ENCODE data around the gene GPRIN1. TPM values are rescaled to one million over a fixed set of nuclear protein-coding genes. Genes with fewer than 3 reads are reported as not detected.

The GPRIN1 gene
- total RNA-seq, 1 donor from 2014 or later = 1.4 TPM

DNA sequence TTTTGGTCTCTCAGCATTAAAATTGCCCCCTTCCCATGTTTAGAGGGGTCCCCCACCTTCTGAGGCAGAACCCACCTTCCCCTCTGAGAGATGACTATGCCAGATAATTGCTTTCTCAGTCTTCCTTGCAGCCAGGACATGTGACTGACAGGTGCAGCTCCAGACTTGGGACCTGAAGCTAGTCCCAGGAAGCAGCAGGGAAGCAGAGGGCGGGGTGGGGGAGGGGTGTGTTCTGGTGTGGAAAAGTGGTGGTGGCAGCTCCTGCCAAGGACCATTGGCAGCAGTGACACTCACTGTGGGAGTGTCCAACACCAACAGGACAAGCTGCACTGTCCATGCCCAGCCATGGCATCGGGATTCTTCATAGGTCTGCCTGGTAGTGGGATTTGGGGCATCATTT is 22.8 kb upstream of the GPRIN1 start:
- Histone ChIP-seq H3K27ac (no peak overlapping the region), H3K27me3 (peaks cover 70% of the 10 kb centered on the region), H3K9me3 (no peaks in the 10 kb centered on the region), H3K36me3 (no peaks in the 10 kb centered on the region), H3K4me3 (no peak overlapping the region), H3K4me1 (peaks cover 6% of the 10 kb centered on the region)
- TF ChIP-seq, protein P1, sequence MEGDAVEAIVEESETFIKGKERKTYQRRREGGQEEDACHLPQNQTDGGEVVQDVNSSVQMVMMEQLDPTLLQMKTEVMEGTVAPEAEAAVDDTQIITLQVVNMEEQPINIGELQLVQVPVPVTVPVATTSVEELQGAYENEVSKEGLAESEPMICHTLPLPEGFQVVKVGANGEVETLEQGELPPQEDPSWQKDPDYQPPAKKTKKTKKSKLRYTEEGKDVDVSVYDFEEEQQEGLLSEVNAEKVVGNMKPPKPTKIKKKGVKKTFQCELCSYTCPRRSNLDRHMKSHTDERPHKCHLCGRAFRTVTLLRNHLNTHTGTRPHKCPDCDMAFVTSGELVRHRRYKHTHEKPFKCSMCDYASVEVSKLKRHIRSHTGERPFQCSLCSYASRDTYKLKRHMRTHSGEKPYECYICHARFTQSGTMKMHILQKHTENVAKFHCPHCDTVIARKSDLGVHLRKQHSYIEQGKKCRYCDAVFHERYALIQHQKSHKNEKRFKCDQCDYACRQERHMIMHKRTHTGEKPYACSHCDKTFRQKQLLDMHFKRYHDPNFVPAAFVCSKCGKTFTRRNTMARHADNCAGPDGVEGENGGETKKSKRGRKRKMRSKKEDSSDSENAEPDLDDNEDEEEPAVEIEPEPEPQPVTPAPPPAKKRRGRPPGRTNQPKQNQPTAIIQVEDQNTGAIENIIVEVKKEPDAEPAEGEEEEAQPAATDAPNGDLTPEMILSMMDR (IDR thresholded peaks at IDR 0.05) = no peak
- ATAC-seq = no peak
- DNase-seq = no peak
- intact Hi-C loops (cut with DNase I) = no loop called here

GRCh38 chr5:176631383-176632200 is 21.6 kb upstream of the GPRIN1 start:
- H3K36me3 ChIP-seq = no peaks in the 10 kb centered on the region
- no peak overlapping the region for H3K4me3 ChIP-seq
- peaks cover 81% of the 10 kb centered on the region for H3K27me3 ChIP-seq
- H3K9me3 ChIP-seq = no peaks in the 10 kb centered on the region
- intact Hi-C loops (cut with DNase I) = no loop called here
- H3K27ac ChIP-seq = no peak overlapping the region
- TF ChIP-seq, protein P1 (IDR thresholded peaks at IDR 0.05) = no peak
- DNase-seq (no peak), ATAC-seq (no peak)
- H3K4me1 ChIP-seq = peaks cover 6% of the 10 kb centered on the region

DNA sequence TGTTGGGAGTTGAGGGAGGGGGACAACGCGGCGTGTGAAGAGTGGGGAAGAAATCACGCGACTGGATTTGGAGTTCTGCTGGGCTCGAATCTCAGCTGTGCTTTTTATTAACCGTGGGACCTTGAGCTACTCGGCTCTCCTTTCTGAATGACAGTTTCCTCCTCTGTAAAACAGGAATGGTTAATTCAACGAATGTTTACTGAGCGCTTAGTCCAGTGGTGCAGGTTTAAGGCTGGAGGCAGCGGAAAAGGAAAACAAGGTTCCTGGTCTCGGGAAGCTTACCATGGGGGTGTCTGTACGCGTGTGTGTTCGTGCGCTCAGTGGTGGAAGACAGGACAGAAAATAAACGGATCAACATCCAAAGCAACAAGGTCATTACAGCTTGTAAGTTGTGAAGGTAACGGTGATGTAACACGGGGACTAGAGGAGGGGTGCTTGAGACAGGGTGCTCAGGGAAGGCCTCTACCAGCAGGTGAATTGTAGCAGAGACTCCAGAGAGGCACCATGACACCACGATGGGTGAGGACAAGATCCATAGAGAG is 20.8 kb upstream of the GPRIN1 start:
- H3K27me3 ChIP-seq = peaks cover 88% of the 10 kb centered on the region
- DNase-seq = no peak
- peaks cover 6% of the 10 kb centered on the region for H3K4me1 ChIP-seq
- intact Hi-C loops (cut with DNase I) = no loop called here
- TF ChIP-seq, protein P1 (IDR thresholded peaks at IDR 0.05) = no peak
- no peak overlapping the region for H3K27ac ChIP-seq
- no peak for ATAC-seq
- no peaks in the 10 kb centered on the region for H3K36me3 ChIP-seq
- H3K9me3 ChIP-seq = no peaks in the 10 kb centered on the region
- H3K4me3 ChIP-seq = peak overlapping the region; percentile 34

DNA sequence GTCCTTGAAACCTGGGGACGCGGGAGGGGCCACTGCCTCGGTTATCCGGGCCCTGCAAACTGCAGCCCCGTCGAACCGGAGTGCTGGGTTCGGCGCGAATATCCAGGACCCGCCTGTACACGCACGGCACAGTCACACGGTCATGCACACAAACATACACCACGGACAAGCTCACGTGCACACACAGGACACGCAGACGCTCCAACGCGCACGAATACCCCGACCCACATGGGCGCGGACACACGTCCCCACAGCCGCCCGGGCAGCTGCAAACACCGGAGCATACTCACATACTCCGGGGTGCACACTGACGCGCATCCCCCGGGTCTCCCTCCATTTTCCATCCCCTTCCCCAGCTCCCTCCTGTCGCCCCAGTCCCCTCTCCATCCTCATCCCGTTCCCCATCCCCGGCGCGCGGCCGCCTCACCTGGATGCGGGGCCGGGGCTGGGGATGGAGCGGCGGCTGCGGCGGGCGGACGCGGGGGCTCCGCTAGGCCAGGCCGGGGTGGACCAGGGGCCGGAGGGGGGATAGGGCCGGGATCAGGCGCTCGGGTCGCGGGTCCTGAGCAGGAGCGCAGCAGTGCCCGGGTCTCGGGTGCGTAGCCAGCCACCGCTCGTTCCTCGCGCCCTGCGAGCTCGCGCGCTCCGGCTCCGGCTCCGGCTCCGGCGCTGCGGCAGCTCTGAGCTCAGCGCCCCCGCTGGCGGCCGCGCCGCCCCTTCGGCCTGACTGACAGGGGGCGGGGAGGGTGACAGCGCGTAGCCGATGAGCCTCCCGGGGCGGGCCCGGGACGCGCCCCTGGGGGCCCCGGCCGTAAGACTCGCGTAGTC is 20.1 kb upstream of the GPRIN1 start, which contains the start of the genes EIF4E1B and SNCB:
EIF4E1B (plus strand) TSS at position 823 of the 828 bp plus-strand sequence. CDS start 12,113 bp downstream, outside the sequence.
SNCB (minus strand) TSS at position 682 of the 828 bp plus-strand sequence. CDS start 880 bp downstream, outside the sequence.
- H3K4me1 ChIP-seq = peaks cover 6% of the 10 kb centered on the region
- no peak within 1 kb of the TSS for H3K27ac ChIP-seq
- ATAC-seq (peak; percentile 48), DNase-seq (no peak)
- intact Hi-C loops (cut with DNase I) = no loop called here
- H3K36me3 ChIP-seq = no peaks in the 10 kb centered on the region
- TF ChIP-seq, protein P1 (IDR thresholded peaks at IDR 0.05) = no peak
- no peaks in the 10 kb centered on the region for H3K9me3 ChIP-seq
- peaks cover 81% of the 10 kb centered on the region for H3K27me3 ChIP-seq
- H3K4me3 ChIP-seq = peak within 1 kb of the TSS; percentile 34

DNA sequence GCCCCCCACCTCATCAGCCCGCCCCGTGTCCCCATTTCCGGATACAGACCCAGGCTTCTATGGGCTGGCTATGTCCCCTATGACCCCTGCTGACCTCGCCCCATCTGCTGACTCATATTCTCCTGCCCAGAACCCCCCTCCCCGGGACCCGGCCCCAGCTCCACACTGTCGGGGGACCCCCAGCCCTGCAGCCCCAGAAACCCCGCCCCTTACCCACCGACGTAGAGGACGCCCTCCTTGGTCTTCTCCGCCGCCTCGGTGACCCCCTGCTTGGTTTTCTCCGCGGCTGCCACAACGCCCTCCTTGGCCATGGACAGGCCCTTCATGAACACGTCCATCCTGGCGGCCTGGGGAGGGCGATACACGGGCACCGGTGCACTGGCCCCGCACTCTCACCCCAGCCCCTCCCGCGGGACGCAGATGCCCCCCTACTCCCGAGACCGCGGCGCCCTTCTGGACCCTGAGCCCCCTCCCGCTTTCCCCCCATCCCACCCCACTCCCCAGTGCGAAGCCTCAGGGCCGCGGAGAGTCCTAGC is 19.4 kb upstream of the GPRIN1 start:
- no peak for DNase-seq
- no peak for ATAC-seq
- H3K27me3 ChIP-seq = peaks cover 82% of the 10 kb centered on the region
- intact Hi-C loops (cut with DNase I) = no loop called here
- no peaks in the 10 kb centered on the region for H3K36me3 ChIP-seq
- TF ChIP-seq, protein P1 (IDR thresholded peaks at IDR 0.05) = no peak
- H3K4me3 ChIP-seq = no peak overlapping the region
- no peaks in the 10 kb centered on the region for H3K9me3 ChIP-seq
- peaks cover 6% of the 10 kb centered on the region for H3K4me1 ChIP-seq
- H3K27ac ChIP-seq = no peak overlapping the region
